ENCODE measurements around the gene ROBO1. TPM values are rescaled to one million over a fixed set of nuclear protein-coding genes. Genes with fewer than 3 reads are reported as not detected.

Gene ROBO1
- total RNA-seq, 1 donor from 2014 or later: 27.1 TPM

DNA sequence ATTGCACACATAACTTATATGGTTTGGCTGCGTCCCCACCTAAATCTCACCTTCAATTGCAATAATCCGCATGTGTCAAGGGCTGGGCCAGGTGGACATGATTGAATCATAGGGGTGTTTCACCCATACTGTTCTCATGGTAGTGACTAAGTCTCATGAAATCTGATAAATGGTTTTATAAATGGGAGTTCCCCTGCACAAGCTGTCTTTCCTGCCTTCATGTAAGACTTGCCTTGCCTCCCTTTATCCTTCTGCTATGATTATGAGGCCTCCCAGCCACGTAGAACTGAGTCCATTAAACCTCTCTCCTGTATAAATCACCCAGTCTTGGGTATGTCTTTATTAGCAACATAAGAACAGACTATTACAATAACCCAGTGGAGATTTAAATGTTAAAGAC lies 653.9 kb downstream of the ROBO1 start:
- ATAC-seq (no peak), DNase-seq (no peak)
- intact Hi-C loops (cut with DNase I): no loop called here
- Histone ChIP-seq H3K27ac (no peak overlapping the region), H3K9me3 (no peaks in the 10 kb centered on the region), H3K4me3 (no peak overlapping the region), H3K4me1 (peaks cover 4% of the 10 kb centered on the region), H3K27me3 (no peaks in the 10 kb centered on the region), H3K36me3 (no peaks in the 10 kb centered on the region)
- TF ChIP-seq, protein P1, sequence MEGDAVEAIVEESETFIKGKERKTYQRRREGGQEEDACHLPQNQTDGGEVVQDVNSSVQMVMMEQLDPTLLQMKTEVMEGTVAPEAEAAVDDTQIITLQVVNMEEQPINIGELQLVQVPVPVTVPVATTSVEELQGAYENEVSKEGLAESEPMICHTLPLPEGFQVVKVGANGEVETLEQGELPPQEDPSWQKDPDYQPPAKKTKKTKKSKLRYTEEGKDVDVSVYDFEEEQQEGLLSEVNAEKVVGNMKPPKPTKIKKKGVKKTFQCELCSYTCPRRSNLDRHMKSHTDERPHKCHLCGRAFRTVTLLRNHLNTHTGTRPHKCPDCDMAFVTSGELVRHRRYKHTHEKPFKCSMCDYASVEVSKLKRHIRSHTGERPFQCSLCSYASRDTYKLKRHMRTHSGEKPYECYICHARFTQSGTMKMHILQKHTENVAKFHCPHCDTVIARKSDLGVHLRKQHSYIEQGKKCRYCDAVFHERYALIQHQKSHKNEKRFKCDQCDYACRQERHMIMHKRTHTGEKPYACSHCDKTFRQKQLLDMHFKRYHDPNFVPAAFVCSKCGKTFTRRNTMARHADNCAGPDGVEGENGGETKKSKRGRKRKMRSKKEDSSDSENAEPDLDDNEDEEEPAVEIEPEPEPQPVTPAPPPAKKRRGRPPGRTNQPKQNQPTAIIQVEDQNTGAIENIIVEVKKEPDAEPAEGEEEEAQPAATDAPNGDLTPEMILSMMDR (IDR thresholded peaks at IDR 0.05): no peak

DNA sequence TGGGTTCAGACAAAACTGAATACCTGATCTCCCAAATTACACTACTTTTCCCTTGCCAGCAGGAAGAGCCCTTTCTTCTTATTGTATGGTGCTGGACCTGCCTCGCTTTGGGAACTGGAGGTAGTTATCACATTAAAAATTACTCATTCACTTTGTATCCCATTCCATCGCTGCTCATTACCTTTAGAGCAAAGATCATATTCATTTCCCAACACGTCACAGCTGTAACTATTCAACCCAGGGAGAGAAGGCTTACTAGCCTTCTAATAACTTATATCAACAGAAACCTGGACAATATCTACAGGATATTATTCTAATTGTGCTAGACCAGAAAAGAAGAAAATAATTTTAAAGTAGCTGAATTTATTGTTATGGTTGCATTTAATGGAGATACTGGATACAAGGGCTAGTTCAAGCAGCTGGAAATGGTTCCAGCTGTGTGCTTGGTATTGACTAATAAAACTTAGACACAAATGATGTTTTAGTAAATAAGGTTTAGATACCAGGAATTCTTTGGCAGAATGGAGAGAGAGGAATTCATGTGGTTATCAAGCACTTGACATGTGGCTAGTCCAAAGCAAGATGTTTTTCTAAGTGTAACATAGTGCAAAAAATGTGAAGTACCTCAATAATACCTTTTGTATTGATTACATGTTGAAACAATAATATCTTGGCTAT lies 656.3 kb downstream of the ROBO1 start:
- Histone ChIP-seq H3K36me3 (no peaks in the 10 kb centered on the region), H3K27me3 (no peaks in the 10 kb centered on the region), H3K27ac (no peak overlapping the region), H3K4me1 (peaks cover 4% of the 10 kb centered on the region), H3K9me3 (no peaks in the 10 kb centered on the region), H3K4me3 (no peak overlapping the region)
- no peak for DNase-seq
- no peak for ATAC-seq
- TF ChIP-seq, protein P1 (IDR thresholded peaks at IDR 0.05): no peak
- intact Hi-C loops (cut with DNase I): no loop called here

GRCh38 chr3:79109754-79110153 lies 658.0 kb downstream of the ROBO1 start:
- Histone ChIP-seq H3K27me3 (no peaks in the 10 kb centered on the region), H3K4me1 (peaks cover 4% of the 10 kb centered on the region), H3K4me3 (no peak overlapping the region), H3K36me3 (no peaks in the 10 kb centered on the region), H3K27ac (no peak overlapping the region), H3K9me3 (no peaks in the 10 kb centered on the region)
- DNase-seq: no peak
- ATAC-seq: no peak
- intact Hi-C loops (cut with DNase I): no loop called here
- TF ChIP-seq, protein P1 (IDR thresholded peaks at IDR 0.05): no peak

- TF ChIP-seq, protein P1 (IDR thresholded peaks at IDR 0.05): no peak
- Histone ChIP-seq H3K4me3 (no peak overlapping the region), H3K4me1 (no peaks in the 10 kb centered on the region), H3K9me3 (no peaks in the 10 kb centered on the region), H3K27ac (no peak overlapping the region), H3K36me3 (no peaks in the 10 kb centered on the region), H3K27me3 (no peaks in the 10 kb centered on the region)
- DNase-seq: no peak
- intact Hi-C loops (cut with DNase I): no loop called here
- no peak for ATAC-seq
Observed at GRCh38 chr3:79103307-79103706, 664.5 kb downstream of the ROBO1 start.

DNA sequence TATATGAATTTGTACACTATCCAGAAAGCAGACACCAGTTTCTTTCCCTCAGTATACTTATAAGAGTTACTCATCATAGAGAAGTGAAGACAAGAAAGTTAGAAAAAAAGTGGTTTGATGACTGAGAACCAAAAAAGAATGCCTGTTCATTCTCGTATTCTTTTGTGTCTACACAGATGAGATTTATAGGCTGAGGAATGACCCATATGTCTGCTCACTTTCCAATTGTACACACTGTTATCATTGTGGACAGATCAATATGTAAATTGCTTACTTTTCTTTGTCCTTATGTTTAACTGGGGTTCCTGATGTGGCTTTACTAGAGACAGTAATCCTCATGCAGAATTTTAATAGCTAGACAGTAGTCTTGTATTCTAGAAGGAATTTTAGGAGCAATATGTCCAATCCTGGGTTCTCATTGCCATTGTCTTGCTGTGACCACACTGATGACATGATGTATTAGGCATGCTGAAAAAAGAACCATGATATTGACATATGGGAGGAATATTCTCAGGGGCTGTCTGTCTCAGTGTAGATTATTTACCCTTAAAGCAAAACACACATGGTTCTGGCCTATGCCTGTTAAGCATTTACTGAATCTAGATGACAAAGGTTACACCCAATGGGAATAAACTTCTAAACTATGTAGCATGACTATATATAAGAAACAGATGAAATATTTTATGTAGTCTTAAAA lies 669.7 kb downstream of the ROBO1 start:
- DNase-seq: no peak
- no peaks in the 10 kb centered on the region for H3K27me3 ChIP-seq
- no peaks in the 10 kb centered on the region for H3K4me1 ChIP-seq
- H3K27ac ChIP-seq: no peak overlapping the region
- ATAC-seq: no peak
- H3K4me3 ChIP-seq: no peak overlapping the region
- intact Hi-C loops (cut with DNase I): no loop called here
- TF ChIP-seq, protein P1 (IDR thresholded peaks at IDR 0.05): no peak
- no peaks in the 10 kb centered on the region for H3K9me3 ChIP-seq
- H3K36me3 ChIP-seq: no peaks in the 10 kb centered on the region

Measured in upper lobe of right lung (tissue), 1 donor.